Trophoblast cell (in vitro differentiated cells and primary cell): ENCODE data around the gene NPTX1.

ENCODE experiments used
- DNase-seq, 2 donors: peaks; one replicate each; pipeline ENCODE4 v3.0.0-alpha.2; 2016
- H2AFZ ChIP-seq: 2 replicates; pipeline ENCODE4 v1.6.1; 2013; ENCODE audit warnings: low read length, moderate library complexity, mild to moderate bottlenecking; ENCODE audit not compliant: insufficient read depth, poor library complexity
- H2AK5ac ChIP-seq: 2 replicates; pipeline ENCODE4 v1.6.1; 2013; ENCODE audit warnings: mild to moderate bottlenecking, low read length
- H2BK120ac ChIP-seq: 2 replicates; pipeline ENCODE4 v1.6.1; 2013; ENCODE audit warnings: low read length, mild to moderate bottlenecking, moderate library complexity; ENCODE audit not compliant: insufficient read depth, poor library complexity
- H2BK12ac ChIP-seq: 2 replicates; pipeline ENCODE4 v1.6.1; 2013; ENCODE audit warnings: mild to moderate bottlenecking, low read length, moderate library complexity
- H2BK5ac ChIP-seq: 2 replicates; pipeline ENCODE4 v1.6.1; 2013; ENCODE audit warnings: low read length, low read depth, moderate library complexity, mild to moderate bottlenecking; ENCODE audit not compliant: poor library complexity
- H3K14ac ChIP-seq: 2 replicates; pipeline ENCODE4 v1.6.1; 2013; ENCODE audit warnings: mild to moderate bottlenecking, low read length
- H3K18ac ChIP-seq: 2 replicates; pipeline ENCODE4 v1.6.1; 2013; ENCODE audit warnings: mild to moderate bottlenecking, low read length
- H3K23ac ChIP-seq: 2 replicates; pipeline ENCODE4 v1.6.1; 2013; ENCODE audit warnings: low read length
- H3K27ac ChIP-seq: 2 replicates; pipeline ENCODE4 v1.5.1; 2013; ENCODE audit warnings: low read depth, mild to moderate bottlenecking, inconsistent platforms, low read length, moderate library complexity
- H3K27me3 ChIP-seq: 2 replicates; pipeline ENCODE4 v1.6.1; 2013; ENCODE audit warnings: inconsistent platforms, mild to moderate bottlenecking, low read length, moderate library complexity; ENCODE audit not compliant: insufficient read depth
- H3K36me3 ChIP-seq, 2 experiments: 1 replicate in 1 of 2; 2 replicates in 1 of 2; pipeline ENCODE4 v1.6.1; 2013; ENCODE audit warnings: low read length in 2 of 2, mild to moderate bottlenecking in 2 of 2, moderate library complexity in 1 of 2; ENCODE audit not compliant: insufficient read depth in 2 of 2, control insufficient read depth in 1 of 2
- H3K4ac ChIP-seq: 2 replicates; pipeline ENCODE4 v1.6.1; 2013; ENCODE audit warnings: low read depth, mild to moderate bottlenecking, low read length, moderate library complexity
- H3K4me1 ChIP-seq, 2 experiments: 1 replicate in 1 of 2; 2 replicates in 1 of 2; pipeline ENCODE4 v1.6.1; 2013; ENCODE audit warnings: low read length in 2 of 2, mild to moderate bottlenecking in 2 of 2, moderate library complexity in 1 of 2; ENCODE audit not compliant: insufficient read depth in 2 of 2, control insufficient read depth in 1 of 2
- H3K4me2 ChIP-seq: 2 replicates; pipeline ENCODE4 v1.6.1; 2013; ENCODE audit warnings: inconsistent platforms, mild to moderate bottlenecking, low read length, moderate library complexity
- H3K4me3 ChIP-seq: 2 replicates; pipeline ENCODE4 v1.5.1; 2013; ENCODE audit warnings: mild to moderate bottlenecking, low read depth, low read length, inconsistent platforms
- H3K79me1 ChIP-seq: one replicate; pipeline ENCODE4 v1.6.1; 2013; ENCODE audit warnings: low read length
- H3K79me2 ChIP-seq: 2 replicates; pipeline ENCODE4 v1.6.1; 2013; ENCODE audit warnings: low read length, mild to moderate bottlenecking; ENCODE audit not compliant: control insufficient read depth, insufficient read depth, poor library complexity
- H3K9ac ChIP-seq: 2 replicates; pipeline ENCODE4 v1.6.1; 2013; ENCODE audit warnings: mild to moderate bottlenecking, low read length
- H3K9me3 ChIP-seq: 2 replicates; pipeline ENCODE4 v1.6.1; 2013; ENCODE audit warnings: low read depth, mild to moderate bottlenecking, control low read depth, inconsistent platforms, low read length; ENCODE audit not compliant: insufficient read depth
- H4K12ac ChIP-seq: 2 replicates; pipeline ENCODE4 v1.6.1; 2013; ENCODE audit warnings: low read depth, mild to moderate bottlenecking, low read length, moderate library complexity
- H4K8ac ChIP-seq: 2 replicates; pipeline ENCODE4 v1.6.1; 2013; ENCODE audit warnings: low read depth, mild to moderate bottlenecking, low read length, moderate library complexity
- H4K91ac ChIP-seq: one replicate; pipeline ENCODE4 v1.6.1; 2013; ENCODE audit warnings: low read depth, mild to moderate bottlenecking, low read length, moderate library complexity
- WGBS: extraction: QIAGEN DNeasy Blood & Tissue Kit; methylation state at CpG from one replicate; pipeline ENCODE4 v1.1.7; 2013; ENCODE audit warnings: missing lambda C conversion rate; ENCODE audit not compliant: insufficient read length, insufficient coverage; ENCODE audit errors: extremely low coverage; 5-methylcytosine and 5-hydroxymethylcytosine counted together

The NPTX1 gene

DNA sequence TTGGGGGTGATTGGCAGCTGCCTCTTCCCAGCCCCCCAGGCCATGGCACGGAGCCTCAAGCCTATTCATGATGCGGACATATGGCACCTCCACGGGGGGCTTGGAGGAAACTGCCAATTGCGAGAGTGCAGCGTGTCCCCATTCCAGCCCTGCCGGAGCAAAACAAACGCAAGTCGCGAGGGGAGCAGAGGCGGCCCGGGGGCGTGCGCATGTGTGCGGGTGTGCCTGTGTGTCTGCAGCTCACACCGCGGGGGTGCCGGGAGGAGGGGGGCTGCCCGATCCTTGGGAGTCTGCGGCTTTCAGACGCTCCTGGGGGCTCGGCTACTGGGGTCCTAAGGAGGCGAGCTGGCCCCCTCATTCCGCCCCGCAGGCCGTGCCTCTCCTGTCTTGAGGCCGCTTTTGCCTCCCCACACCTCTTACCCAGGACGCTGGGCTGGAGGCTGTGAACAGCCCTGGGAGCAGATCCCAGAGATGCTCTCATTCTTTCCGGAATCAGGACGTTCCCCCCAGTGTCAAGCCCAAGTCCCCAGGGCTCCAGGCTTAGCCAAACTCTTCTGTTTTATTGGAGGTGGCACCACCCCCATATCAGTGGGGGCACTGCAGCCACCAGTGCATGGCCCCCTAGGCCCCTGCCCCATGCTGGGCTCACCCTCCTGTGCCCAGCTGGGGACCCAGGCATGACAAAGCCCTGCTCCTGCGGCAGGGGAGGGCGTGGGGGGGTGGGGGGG lies 32.3 kb downstream of the NPTX1 start:
- no peak overlapping the region for H2AFZ ChIP-seq
- no peak overlapping the region for H3K9ac ChIP-seq
- WGBS = no CpG with 5 or more reads among the region's 31 CpGs
- no peak overlapping the region for H3K4me2 ChIP-seq
- H4K8ac ChIP-seq = no peak overlapping the region
- H3K27me3 ChIP-seq = no peaks in the 10 kb centered on the region
- no peak overlapping the region for H2BK5ac ChIP-seq
- H3K4me1 ChIP-seq = no peaks in the 10 kb centered on the region
- no peak overlapping the region for H2BK12ac ChIP-seq
- no peak overlapping the region for H2AK5ac ChIP-seq
- H3K9me3 ChIP-seq = no peaks in the 10 kb centered on the region
- H3K14ac ChIP-seq = no peak overlapping the region
- no peaks in the 10 kb centered on the region for H3K36me3 ChIP-seq
- no peak overlapping the region for H2BK120ac ChIP-seq
- DNase-seq = no peak
- H4K91ac ChIP-seq = no peak overlapping the region
- H3K4me3 ChIP-seq = no peak overlapping the region
- no peak overlapping the region for H3K27ac ChIP-seq
- H3K4ac ChIP-seq = no peak overlapping the region
- no peak overlapping the region for H3K18ac ChIP-seq
- no peaks in the 10 kb centered on the region for H3K79me2 ChIP-seq
- H3K79me1 ChIP-seq = no peaks in the 10 kb centered on the region
- H3K23ac ChIP-seq = no peak overlapping the region
- H4K12ac ChIP-seq = no peak overlapping the region

DNA sequence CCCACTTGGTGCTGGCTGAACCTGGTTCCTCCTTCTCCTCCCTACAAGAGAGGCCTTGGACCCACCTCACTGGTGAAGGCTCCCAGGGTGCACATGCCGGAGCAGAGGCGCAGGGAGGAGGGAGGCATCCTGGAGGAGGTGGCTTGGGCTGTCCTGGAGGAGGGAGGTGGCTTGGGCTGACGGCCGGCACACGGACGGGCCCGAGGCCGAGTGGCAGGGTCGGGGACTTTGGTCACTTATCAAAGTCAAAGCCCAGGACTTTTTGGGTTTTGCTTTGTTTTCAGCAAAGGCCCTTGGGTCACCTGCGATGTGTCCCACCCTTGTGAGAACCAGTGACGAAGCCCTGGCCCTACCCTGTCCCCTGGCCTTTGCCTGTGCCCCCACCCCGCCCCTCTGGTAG lies 32.9 kb downstream of the NPTX1 start:
- no peaks in the 10 kb centered on the region for H3K79me1 ChIP-seq
- H3K4me1 ChIP-seq = no peaks in the 10 kb centered on the region
- H4K91ac ChIP-seq = no peak overlapping the region
- no peak overlapping the region for H3K4ac ChIP-seq
- H3K36me3 ChIP-seq = no peaks in the 10 kb centered on the region
- H2BK5ac ChIP-seq = no peak overlapping the region
- H3K4me3 ChIP-seq = no peak overlapping the region
- no peak overlapping the region for H2AFZ ChIP-seq
- H3K27ac ChIP-seq = no peak overlapping the region
- H3K9ac ChIP-seq = no peak overlapping the region
- H2BK12ac ChIP-seq = no peak overlapping the region
- H3K14ac ChIP-seq = no peak overlapping the region
- H3K9me3 ChIP-seq = no peaks in the 10 kb centered on the region
- H2AK5ac ChIP-seq = no peak overlapping the region
- H3K79me2 ChIP-seq = no peaks in the 10 kb centered on the region
- H4K12ac ChIP-seq = no peak overlapping the region
- WGBS = no CpG with 5 or more reads among the region's 12 CpGs
- no peak overlapping the region for H4K8ac ChIP-seq
- H2BK120ac ChIP-seq = no peak overlapping the region
- no peak overlapping the region for H3K18ac ChIP-seq
- DNase-seq = no peak
- H3K4me2 ChIP-seq = no peak overlapping the region
- H3K27me3 ChIP-seq = no peaks in the 10 kb centered on the region
- no peak overlapping the region for H3K23ac ChIP-seq

DNA sequence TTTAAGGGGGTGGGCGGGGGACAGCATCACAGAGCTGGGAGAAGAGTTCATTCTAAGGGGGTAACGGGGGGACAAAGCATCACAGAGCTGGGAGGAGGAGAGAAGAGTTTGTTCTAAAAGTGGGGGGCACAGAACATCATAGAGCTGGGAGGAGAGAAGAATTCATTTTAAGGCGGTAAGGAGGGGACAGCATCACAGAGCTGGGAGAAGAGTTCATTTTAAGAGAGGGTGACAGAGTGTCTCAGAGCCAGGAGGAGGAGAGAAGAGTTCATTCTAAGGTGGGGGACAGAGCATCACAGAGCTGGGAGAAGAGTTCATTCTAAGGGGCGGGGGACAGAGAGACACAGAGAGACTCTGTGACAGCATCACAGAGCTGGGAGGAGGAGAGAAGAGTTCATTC lies 33.6 kb downstream of the NPTX1 start:
- no peak overlapping the region for H3K9ac ChIP-seq
- no CpG with 5 or more reads among the region's 4 CpGs for WGBS
- no peak overlapping the region for H3K27ac ChIP-seq
- H3K4ac ChIP-seq = no peak overlapping the region
- H3K9me3 ChIP-seq = no peaks in the 10 kb centered on the region
- H3K4me3 ChIP-seq = no peak overlapping the region
- no peaks in the 10 kb centered on the region for H3K36me3 ChIP-seq
- H3K4me2 ChIP-seq = no peak overlapping the region
- no peak overlapping the region for H2BK12ac ChIP-seq
- no peak overlapping the region for H2BK120ac ChIP-seq
- H4K91ac ChIP-seq = no peak overlapping the region
- H2AK5ac ChIP-seq = no peak overlapping the region
- no peak overlapping the region for H4K12ac ChIP-seq
- no peak overlapping the region for H3K18ac ChIP-seq
- no peak for DNase-seq
- H3K4me1 ChIP-seq = no peaks in the 10 kb centered on the region
- H2BK5ac ChIP-seq = no peak overlapping the region
- H3K79me2 ChIP-seq = no peaks in the 10 kb centered on the region
- no peak overlapping the region for H2AFZ ChIP-seq
- no peak overlapping the region for H3K14ac ChIP-seq
- no peaks in the 10 kb centered on the region for H3K79me1 ChIP-seq
- H3K27me3 ChIP-seq = no peaks in the 10 kb centered on the region
- H4K8ac ChIP-seq = no peak overlapping the region
- H3K23ac ChIP-seq = no peak overlapping the region

DNA sequence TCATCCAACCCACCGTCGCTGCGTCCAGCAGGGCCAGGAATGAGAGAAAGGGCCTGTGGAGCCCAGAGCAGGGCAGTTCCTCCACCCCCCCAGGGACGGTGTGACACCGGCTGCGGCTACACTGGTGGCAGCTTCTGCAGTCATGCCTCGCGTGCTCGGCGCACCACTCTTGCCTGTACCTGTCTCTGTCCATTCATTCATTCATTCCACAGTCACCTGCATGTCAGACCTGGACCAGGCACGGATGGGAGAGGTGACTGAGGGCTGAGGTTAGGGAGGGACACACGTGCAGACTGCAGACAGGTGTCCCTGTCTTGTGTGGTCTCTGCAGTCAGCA lies 34.1 kb downstream of the NPTX1 start:
- no CpG with 5 or more reads among the region's 12 CpGs for WGBS
- no peak overlapping the region for H3K14ac ChIP-seq
- H3K79me2 ChIP-seq = no peaks in the 10 kb centered on the region
- H2AFZ ChIP-seq = no peak overlapping the region
- no peak overlapping the region for H3K4me3 ChIP-seq
- H3K27me3 ChIP-seq = no peaks in the 10 kb centered on the region
- no peaks in the 10 kb centered on the region for H3K36me3 ChIP-seq
- H3K27ac ChIP-seq = no peak overlapping the region
- no peak overlapping the region for H3K9ac ChIP-seq
- no peak for DNase-seq
- H3K18ac ChIP-seq = no peak overlapping the region
- H2AK5ac ChIP-seq = no peak overlapping the region
- no peak overlapping the region for H3K4ac ChIP-seq
- no peaks in the 10 kb centered on the region for H3K4me1 ChIP-seq
- H2BK5ac ChIP-seq = no peak overlapping the region
- no peak overlapping the region for H3K4me2 ChIP-seq
- H4K8ac ChIP-seq = no peak overlapping the region
- no peak overlapping the region for H4K91ac ChIP-seq
- H2BK120ac ChIP-seq = no peak overlapping the region
- no peak overlapping the region for H4K12ac ChIP-seq
- H2BK12ac ChIP-seq = no peak overlapping the region
- no peaks in the 10 kb centered on the region for H3K9me3 ChIP-seq
- H3K79me1 ChIP-seq = no peaks in the 10 kb centered on the region
- no peak overlapping the region for H3K23ac ChIP-seq
